NCI-H1048 (cell line): Measurements from ENCODE around the gene PSMD9.
"Not testable (repeated sequence)": the region's sequence is repeated elsewhere in the genome, so short reads cannot be mapped to it uniquely, and the experiment has no call there.

ENCODE experiments used
- DNase-seq: peaks from one replicate; lab custom pipeline; 2025; lab: John Stamatoyannopoulos, UW

PSMD9 gene

DNA sequence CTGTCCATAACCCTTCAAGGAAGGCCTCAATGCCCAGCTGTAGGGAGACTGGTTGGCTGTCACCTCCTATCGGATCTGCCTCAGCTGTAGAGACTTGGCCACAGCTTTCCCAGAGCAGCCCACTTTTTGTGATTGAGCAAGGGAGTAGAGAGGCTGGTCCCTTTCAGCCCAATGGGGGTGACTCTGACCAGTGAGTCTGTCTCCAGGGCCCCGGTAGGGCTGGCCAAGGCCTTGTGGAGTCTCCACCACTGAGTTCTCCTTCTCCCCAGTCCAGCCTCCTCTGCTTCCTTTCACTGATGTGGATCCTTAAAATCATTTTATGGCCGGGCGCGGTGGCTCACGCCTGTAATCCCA, 15.4 kb upstream of the PSMD9 start:
- DNase-seq = no peak

DNA sequence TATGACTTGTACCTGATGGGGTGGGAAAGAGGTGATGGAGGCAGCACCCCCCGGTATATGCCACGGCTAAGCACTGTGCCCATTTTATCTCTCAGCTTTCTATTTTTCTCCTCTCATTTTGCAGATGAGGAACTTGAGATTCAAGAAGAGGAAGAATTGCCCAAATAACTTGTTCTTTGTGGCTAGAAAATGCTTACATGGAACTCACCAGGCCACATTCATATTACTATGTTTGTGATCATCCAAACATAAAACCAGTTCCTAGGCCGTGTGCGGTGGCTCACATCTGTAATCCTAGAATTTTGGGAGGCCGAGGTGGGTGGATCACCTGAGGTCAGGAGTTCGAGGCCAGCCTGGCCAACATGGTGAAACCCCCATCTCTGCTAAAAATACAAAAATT, 14.5 kb upstream of the PSMD9 start:
- no peak for DNase-seq

DNA sequence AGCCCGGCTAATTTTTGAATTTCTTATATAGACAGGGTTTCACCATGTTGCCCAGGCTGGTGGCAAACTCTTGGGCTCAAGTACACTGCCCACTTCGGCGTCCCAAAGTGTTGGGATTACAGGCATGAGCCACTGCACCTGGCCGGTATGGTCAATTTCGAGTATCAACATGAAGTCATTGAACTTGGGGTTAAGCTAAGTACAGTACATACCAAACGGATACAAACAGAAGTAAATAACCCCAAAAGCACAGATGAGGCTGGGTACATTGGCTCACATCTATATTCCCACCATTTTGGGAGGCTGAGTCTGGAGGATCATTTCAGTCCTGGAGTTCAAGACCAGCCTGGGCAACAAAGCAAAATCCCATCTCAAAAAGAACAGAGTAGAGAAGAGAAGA, 13.0 kb upstream of the PSMD9 start:
- DNase-seq = no peak

DNA sequence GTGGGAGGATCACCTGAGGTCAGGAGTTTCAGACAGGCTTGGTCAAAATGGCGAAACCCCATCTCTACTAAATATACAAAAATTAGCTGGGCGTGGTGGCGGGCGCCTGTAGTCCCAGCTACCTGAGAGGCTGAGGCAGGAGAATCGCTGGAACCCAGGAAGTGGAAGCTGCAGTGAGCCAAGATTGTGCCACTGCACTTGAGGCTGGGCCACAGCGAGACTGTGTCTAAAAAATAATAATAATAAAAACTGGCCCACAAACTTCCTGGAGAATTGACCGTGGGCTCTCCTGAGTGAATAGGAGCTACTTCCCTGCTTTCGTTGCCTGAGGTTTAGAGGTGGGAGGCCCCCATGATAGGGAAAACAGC, 12.5 kb upstream of the PSMD9 start:
- DNase-seq = not testable (repeated sequence)

DNA sequence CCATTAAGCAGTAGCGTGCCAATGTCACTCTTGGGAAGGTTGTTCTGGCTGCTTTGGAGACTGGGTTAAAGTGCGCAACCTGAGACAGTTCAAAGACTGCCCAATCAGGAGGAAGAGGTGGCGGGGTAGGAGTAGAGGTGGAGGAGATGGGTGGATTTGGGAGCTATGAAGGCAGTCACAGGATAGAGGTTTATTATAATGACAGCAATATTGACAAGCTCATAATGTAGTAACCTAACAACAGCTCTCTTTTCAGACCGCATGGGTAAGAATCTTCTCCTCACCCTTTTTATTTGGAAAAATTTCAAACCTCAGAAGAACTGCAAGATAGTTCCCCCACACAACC, 5.3 kb upstream of the PSMD9 start:
- DNase-seq = no peak

DNA sequence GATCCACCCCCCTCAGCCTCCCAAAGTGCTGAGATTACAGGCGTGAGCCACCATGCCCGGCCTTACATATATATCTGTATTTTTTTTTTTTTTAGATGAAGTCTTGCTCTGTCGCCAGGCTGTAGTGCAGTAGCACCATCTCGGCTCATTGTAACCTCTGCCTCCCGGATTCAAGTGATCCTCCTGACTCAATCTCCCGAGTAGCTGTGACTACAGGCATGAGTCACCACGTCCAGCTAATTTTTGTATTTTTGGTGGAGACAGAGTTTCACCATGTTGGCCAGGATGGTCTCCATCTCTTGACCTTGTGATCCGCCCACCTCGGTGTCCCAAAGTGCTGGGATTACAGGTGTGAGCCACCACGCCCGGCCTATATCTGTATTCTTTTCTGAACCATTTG, 3.5 kb upstream of the PSMD9 start:
- not testable (repeated sequence) for DNase-seq

DNA sequence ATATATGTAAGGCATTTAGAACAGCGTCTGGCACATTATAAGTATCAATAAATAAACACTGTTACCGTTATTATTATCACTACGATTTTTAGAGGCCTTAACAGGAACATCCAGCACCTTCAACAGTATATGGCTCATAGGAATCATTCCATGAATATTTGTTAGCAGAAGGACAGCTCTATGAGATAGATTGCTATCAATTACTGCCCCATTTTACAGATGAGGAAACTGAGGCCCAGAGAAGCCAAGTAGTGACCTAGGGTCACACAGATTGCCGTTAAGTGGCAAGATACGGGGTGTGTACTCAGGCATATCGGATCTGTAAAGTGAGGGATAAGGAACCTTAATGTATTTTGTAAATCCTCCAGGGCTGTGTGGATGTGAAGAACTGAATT, 510 bp upstream of the PSMD9 start:
- no peak for DNase-seq

DNA sequence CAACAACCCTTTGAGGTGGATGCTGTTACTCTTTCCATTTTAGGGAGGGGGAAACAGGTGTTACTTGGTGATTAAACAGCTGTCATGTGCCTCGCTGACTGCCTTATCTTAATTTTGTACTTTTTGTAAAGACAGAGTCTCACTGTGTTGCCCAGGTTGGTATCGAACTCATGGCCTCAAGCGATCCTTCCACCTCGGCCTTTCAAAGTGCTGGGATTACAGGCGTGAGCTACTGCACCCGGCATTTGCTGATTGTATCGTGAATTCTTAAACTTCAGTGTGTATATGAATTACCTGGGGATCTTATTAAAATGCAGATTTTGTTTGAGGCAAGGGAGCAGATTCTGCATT, 659 bp downstream of the PSMD9 start:
- no peak for DNase-seq

DNA sequence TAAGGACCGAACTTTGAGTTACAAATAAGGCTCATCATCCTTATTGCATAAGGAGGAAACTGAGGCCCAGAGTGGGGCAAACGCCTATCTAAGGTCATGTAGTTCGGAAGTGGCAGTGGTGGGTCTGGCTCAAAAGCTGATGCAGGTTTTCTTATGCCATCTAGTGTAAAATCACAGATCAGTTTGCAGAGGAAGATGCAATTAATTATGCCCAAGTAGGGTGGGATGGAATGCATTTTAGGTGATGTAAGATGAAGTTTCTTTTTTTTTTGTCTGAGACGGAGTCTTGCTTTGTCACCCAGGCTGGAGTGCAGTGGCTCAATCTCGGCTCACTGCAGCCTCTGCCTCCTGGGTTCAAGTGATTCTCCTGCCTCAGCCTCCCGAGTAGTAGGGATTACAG, 1.1 kb downstream of the PSMD9 start:
- not testable (repeated sequence) for DNase-seq

DNA sequence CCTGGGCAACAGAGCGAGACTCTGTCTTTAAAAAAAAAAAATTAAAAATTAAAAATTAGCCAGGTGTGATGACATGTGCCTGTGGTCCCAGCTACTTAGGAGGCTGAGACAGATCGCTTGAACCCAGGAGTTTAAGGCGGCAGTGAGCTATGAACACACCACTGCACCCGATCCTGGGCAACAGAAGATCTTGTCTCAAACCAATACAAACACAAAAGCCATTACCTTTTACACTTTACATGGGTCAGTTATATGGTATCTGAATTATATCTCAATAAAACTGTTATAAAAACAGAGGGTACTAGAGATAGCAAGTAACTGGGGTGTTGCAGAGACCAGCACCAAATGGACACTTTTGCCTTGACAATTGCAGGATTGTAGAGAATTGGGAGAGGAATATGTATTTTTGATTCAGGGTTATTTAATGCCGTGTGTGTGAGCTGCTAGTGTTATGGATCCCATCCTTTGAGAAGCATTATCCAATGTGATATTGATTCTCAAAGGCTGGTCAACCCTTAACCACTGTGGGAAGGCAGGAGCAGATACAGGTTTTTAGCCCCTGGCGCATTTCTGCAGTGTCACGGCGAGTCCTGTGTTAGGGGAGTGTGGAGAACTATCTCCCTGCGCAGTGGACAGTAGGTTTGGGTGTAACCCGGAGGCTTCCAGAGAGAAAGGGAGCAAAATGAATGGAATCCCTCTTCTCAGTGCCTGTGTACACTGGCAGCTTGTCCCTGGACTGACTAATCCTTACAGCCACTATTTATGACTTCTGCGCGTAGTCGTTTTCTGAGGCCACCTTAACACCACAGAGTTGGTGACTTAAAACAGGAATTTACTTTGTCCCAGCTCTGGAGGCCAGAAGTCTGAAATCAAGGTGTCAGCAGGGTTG, 4.3 kb downstream of the PSMD9 start:
- no peak for DNase-seq

DNA sequence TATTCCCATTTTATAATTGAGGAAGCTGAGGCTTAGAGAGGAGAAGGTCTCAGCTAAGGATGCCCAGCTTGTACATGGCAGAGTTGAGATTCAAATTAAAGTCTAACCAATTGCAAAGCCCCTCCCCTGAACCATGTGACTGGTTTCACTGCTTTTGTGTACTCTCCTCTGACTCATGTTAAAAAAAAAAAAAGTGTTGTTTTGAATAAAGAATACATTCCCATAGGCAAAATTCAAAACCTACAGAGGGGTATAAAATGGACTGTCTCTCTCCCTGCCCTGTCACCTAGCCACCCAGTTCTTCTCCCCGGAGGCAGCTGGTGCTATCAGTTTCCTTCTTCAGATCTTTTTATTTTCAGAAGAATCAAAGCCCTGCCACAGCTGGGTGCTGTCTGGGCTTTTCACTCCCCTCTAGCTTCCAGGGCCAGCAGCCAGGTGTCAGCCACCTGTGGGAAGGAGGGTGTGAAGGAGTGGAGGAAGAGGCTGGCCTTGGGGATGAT, 5.4 kb downstream of the PSMD9 start:
- peak; percentile 65 for DNase-seq

DNA sequence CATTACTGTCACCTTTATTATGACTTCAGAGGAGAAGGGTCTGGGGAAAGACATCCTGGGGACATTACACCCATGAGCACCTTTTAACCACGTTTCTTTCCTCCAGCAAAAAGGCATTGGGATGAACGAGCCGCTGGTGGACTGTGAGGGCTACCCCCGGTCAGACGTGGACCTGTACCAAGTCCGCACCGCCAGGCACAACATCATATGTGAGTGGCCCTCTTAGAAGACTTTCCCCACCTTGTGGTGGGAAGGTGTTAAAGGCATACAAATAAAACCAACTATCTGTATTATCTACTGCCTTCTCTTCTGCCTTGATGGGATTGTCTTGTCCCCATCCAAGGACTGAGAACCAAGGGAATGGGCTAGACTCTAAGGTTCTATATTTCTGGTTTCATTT, 6.0 kb downstream of the PSMD9 start:
- DNase-seq = no peak

DNA sequence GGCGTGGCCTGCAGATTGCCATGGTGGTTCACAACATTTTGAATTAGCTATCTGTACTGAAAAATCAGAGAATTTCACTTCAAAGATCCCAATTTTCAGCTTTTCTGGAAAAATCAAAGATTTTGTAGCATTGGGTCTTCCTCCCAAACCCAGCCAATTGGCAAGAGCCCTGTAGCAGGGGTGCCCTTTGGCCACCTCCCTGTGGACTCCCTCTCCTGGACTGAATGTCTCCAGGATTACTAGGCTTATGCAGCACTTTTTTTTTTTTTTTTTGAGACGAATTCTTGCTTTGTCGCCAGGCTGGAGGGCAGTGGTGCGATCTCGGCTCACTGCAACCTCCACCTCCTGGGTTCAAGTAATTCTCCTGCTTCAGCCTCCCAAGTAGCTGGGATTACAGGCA, 9.7 kb downstream of the PSMD9 start:
- DNase-seq = no peak

DNA sequence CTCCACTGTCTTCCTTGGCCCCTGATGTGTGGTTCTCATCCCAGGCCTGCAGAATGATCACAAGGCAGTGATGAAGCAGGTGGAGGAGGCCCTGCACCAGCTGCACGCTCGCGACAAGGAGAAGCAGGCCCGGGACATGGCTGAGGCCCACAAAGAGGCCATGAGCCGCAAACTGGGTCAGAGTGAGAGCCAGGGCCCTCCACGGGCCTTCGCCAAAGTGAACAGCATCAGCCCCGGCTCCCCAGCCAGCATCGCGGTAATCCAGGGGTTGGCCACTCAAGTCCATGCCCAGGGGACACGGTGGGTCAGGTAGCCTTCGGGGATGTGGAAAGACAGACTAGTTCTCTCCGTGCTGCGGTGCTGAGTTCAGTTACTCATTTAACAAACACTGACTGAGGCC, 11.0 kb downstream of the PSMD9 start:
- no peak for DNase-seq

DNA sequence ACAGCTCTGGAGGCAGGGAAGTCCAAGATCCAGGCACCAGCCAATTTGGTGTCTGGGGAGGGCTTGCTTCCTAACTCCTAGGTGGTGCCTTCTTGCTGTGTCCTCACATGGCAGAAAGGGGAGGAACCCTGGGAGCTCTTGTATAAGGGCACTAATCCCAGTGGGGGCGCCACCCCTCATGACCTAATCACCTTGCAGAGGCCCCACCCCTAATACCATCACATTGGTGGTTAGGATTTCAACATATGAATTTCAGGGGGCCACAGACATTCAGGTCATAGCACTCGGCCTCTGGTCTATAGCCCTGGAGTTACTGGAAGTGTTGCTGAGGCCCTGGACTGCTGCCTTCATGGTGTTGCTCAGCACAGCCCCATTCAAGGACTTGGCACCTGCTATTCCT, 14.6 kb downstream of the PSMD9 start:
- no peak for DNase-seq

DNA sequence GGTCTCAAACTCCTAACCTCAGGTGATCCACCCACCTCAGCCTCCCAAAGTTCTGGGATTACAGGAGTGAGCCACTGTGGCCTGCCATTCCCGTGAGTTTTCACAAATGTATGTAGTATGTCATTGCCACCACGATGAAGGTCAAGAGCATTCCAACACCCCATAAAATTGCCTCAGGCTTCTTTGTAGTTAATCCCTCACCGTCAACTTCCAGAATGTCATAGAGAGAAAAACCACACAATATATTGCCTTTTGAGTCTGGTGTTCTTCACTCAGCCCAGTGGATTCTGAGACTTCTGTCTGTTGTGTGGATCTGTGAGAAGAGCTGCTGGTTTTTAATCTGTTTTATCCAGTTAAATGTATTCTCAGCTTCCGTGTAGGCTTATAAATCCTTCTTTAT, 17.2 kb downstream of the PSMD9 start:
- no peak for DNase-seq

DNA sequence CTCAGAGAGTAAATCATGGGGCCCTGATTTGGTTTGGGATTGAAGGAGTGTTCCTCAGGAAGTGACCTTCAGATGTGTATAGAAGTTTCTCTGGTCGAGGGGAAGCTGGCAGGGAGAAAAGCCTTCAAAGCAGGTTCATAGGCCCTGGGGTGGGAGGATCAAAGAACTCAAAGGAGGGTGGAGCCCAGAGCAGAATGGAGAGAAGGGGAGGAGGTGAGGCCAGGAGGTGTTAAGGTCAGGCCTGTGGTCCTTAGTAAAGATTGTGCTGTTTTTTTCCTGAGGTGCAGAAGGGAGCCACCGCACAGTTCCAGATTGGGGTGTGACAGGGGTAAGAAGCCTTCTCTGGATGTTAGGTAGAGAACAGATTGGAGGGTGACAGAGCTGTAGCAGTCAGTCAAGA, 20.1 kb downstream of the PSMD9 start:
- DNase-seq = no peak

DNA sequence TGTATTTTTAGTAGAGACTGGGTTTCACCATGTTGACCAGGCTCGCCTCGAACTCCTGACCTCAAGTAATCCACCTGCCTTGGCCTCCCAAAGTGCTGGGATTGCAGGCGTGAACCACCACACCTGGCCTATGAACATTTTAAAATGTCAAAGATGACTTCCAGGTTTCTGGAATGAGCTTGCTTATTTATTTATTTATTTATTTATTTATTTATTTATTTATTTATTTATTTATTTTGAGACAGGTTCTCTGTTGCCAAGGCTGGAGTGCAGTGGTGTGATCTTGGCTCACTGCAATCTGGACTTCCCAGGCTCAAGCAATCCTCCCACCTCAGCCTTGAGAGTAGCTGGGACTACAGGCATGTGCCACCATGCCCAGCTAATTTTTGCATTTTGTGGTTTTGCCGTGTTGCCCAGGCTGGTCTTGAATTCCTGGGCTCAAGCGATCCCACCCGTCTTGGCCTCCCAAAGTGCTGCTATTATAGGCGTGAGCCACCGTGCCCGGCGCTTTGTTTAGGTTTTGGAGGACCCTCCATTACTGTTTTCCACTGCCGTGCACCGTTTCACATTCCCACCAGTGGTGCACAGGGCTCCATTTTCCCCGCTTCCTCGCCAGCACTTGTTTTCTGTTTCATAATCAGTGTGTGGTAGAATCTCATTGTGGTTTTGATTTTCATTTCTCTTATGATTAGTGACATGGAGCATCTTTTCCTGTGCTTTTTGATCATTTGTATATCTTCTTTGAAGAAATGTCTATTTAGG, 23.4 kb downstream of the PSMD9 start:
- DNase-seq = no peak

DNA sequence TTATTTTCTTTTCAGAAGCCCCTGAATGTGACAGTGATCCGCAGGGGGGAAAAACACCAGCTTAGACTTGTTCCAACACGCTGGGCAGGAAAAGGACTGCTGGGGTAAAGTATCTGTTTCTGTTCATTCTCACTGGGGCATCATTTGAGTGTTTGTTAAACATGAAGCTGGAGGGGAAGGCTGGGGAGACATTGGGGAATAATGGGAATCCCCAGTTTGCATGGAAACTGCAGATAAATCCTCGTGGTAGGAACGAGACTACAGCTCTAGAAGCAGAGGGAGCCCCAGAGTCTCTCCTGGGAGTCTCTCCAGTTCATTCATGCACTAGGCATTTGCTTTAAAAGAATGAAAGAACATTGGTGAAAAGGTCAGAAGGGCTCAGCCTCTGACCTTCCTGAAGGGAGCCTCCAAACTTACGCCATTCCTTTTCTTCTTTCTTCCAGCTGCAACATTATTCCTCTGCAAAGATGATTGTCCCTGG, 27.3 kb downstream of the PSMD9 start:
- no peak for DNase-seq

DNA sequence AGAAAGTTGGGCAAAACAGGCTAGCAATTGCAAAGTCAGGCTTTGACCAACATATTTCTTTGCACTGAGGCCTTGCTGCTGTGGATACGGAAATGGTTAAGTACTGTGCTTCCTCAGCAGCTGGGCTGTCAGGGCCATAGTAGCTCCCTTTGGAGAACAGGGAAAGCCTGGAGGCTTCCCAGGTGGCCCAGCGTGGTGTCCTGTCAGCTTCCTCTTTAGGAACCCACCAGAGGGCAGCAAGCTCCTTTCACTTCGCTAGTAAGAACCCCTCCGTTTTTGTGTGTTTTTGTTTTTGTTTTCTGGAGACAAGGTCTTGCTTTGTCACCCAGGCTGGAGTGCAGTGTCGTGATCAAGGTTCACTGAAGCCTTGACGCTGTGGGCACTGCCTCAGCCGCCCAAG, 28.1 kb downstream of the PSMD9 start:
- DNase-seq = no peak

DNA sequence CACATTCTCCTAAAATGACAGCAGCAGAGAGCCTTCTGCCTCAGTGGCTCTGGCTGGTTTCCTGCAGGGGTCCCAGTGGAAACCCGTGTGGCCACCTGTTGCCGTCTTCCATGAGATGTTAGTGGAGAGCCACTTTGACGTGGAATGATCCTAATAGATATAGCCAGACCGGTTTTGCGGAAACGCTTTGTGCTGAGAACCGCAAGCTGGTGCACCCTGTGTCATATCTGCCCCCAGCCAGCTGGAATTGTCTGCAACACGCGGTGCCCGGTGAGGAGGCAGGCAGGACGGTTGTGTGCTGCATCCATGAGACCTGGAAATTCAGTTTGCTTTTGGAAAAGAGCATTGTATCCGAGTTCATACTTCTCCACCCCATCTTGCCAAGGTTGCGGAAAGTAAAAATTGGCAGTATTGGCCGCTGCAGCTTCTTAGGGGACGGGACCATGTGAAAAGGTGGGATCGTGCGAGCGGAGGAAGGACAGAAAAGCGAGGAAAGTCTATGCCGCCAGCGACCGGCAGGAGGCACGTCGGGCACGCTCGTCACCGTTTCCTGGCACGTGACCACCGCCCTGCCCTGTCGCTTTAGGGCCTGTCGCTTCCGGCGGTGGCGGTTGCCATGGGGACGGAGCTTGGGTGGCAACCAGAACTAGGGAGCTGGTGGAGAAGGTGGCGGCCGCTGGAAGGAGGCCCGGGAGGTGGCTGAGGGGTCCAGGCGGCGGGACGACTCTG, 29.5 kb downstream of the PSMD9 start, which contains the start of gene CFAP251:
CFAP251 (plus strand) TSS at position 643 of the 729 bp plus-strand sequence. CDS start 2,714 bp downstream, outside the sequence.
- DNase-seq = peak; percentile 65

DNA sequence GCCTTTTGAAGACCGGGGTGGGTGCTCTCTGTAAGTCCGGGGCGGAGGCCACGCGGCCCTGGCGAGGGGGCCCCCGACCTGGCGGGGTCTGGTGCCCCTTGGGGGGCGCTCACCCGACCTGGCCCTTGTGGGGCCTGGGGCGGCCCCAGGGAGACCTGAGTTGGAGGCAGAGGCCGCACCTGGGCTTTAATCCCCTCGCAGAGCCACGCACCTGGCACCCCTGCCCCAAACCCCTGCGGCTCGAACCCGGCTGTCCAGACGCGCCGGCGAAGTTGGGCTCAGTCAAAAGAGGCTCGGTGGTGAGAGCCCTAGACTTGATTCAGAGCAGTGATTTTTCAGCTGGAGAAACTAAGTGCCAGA, 30.1 kb downstream of the PSMD9 start:
- DNase-seq = no peak

DNA sequence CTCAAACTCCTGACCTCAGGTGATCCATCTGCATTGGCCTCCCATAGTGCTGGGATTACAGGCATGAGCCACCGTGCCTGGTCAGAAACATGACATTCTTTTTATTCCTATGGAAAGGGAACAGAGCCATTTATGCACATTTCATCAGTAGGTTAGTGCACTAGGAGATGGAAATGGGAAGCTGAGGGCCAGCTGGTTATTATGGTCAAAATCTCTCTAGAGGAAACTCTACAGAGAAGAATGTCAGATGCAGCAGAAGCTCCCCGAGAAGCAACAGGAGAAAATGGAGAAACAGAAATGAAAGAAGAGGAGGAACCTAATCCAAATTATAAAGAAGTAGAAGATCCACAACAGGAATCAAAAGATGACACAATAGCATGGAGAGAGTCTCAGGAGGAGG, 32.5 kb downstream of the PSMD9 start:
- no peak for DNase-seq
